ENCODE data around the gene C1GALT1C1L. TPM values are rescaled to one million over a fixed set of nuclear protein-coding genes. Genes with fewer than 3 reads are reported as not detected.

The C1GALT1C1L gene
- total and polyA plus RNA-seq, 3 donors from 2014 or later, result 3.1 to 8.6 (median 5.8) TPM

- no peak for DNase-seq
- WGBS, 2 donors, result 57 to 67% methylated on average over 5 of the region's 5 CpGs
- no peak overlapping the region for H3K4me3 ChIP-seq
- intact Hi-C loops (cut with DNase I; ENCODE audit: low total_unique reads), result no loop called here
- H3K9me3 ChIP-seq, result no peaks in the 10 kb centered on the region
- H3K36me3 ChIP-seq (ENCODE audit: low read depth, missing control alignments), result no peaks in the 10 kb centered on the region
- peaks cover 2% of the 10 kb centered on the region for H3K4me1 ChIP-seq
- no peaks in the 10 kb centered on the region for H3K27me3 ChIP-seq
- H3K27ac ChIP-seq, result no peak overlapping the region
- TF ChIP-seq POLR2A (IDR thresholded peaks at IDR 0.05) (no peak), CTCF (IDR thresholded peaks at IDR 0.05) (no peak)
Observed at GRCh38 chr2:43718530-43719124, 42.4 kb upstream of the C1GALT1C1L start.

- Histone ChIP-seq H3K4me1 (no peaks in the 10 kb centered on the region), H3K36me3 (ENCODE audit: low read depth, missing control alignments) (no peaks in the 10 kb centered on the region), H3K27ac (no peak overlapping the region), H3K27me3 (no peaks in the 10 kb centered on the region), H3K4me3 (no peak overlapping the region), H3K9me3 (no peaks in the 10 kb centered on the region)
- no peak for DNase-seq
- intact Hi-C loops (cut with DNase I; ENCODE audit: low total_unique reads), result no loop called here
- no peak for TF ChIP-seq POLR2A (IDR thresholded peaks at IDR 0.05)
- TF ChIP-seq CTCF (IDR thresholded peaks at IDR 0.05), result no peak
Observed at GRCh38 chr2:43717322-43717721, 41.1 kb upstream of the C1GALT1C1L start.

GRCh38 chr2:43715300-43716098, 39.3 kb upstream of the C1GALT1C1L start:
- DNase-seq, result no peak
- no peaks in the 10 kb centered on the region for H3K27me3 ChIP-seq
- no peaks in the 10 kb centered on the region for H3K9me3 ChIP-seq
- no peaks in the 10 kb centered on the region for H3K36me3 ChIP-seq (ENCODE audit: low read depth, missing control alignments)
- H3K27ac ChIP-seq, result no peak overlapping the region
- intact Hi-C loops (cut with DNase I; ENCODE audit: low total_unique reads), result no loop called here
- H3K4me3 ChIP-seq, result no peak overlapping the region
- 83 to 85% methylated on average over 4 of the region's 4 CpGs for WGBS, 2 donors
- H3K4me1 ChIP-seq, result no peaks in the 10 kb centered on the region
- no peak for TF ChIP-seq POLR2A (IDR thresholded peaks at IDR 0.05)
- no peak for TF ChIP-seq CTCF (IDR thresholded peaks at IDR 0.05)

- Histone ChIP-seq H3K27me3 (no peaks in the 10 kb centered on the region), H3K27ac (no peak overlapping the region), H3K36me3 (ENCODE audit: low read depth, missing control alignments) (no peaks in the 10 kb centered on the region), H3K9me3 (no peaks in the 10 kb centered on the region), H3K4me3 (no peak overlapping the region), H3K4me1 (no peaks in the 10 kb centered on the region)
- no peak for DNase-seq
- WGBS, 2 donors, result 38 to 39% methylated on average over 2 of the region's 2 CpGs
- TF ChIP-seq CTCF (IDR thresholded peaks at IDR 0.05) (no peak), POLR2A (IDR thresholded peaks at IDR 0.05) (no peak)
- intact Hi-C loops (cut with DNase I; ENCODE audit: low total_unique reads), result no loop called here
Observed at GRCh38 chr2:43714164-43714563, 37.9 kb upstream of the C1GALT1C1L start.

GRCh38 chr2:43710866-43711265, 34.6 kb upstream of the C1GALT1C1L start:
- Histone ChIP-seq H3K36me3 (ENCODE audit: low read depth, missing control alignments) (no peaks in the 10 kb centered on the region), H3K9me3 (no peaks in the 10 kb centered on the region), H3K4me1 (no peaks in the 10 kb centered on the region), H3K4me3 (no peak overlapping the region), H3K27ac (no peak overlapping the region), H3K27me3 (no peaks in the 10 kb centered on the region)
- intact Hi-C loops (cut with DNase I; ENCODE audit: low total_unique reads), result no loop called here
- no peak for DNase-seq
- TF ChIP-seq POLR2A (IDR thresholded peaks at IDR 0.05) (no peak), CTCF (IDR thresholded peaks at IDR 0.05) (no peak)

Measured in testis (tissue), 3 donors.